ENCODE results near the gene RHOD. TPM values are rescaled to one million over a fixed set of nuclear protein-coding genes. Genes with fewer than 3 reads are reported as not detected.
A peak's percentile ranks its signal among the peaks of the same experiment; 100 is the strongest.

Gene RHOD
- total RNA-seq, 4 donors from 2014 or later, result 27.8 to 85.2 (median 56.8) TPM

DNA sequence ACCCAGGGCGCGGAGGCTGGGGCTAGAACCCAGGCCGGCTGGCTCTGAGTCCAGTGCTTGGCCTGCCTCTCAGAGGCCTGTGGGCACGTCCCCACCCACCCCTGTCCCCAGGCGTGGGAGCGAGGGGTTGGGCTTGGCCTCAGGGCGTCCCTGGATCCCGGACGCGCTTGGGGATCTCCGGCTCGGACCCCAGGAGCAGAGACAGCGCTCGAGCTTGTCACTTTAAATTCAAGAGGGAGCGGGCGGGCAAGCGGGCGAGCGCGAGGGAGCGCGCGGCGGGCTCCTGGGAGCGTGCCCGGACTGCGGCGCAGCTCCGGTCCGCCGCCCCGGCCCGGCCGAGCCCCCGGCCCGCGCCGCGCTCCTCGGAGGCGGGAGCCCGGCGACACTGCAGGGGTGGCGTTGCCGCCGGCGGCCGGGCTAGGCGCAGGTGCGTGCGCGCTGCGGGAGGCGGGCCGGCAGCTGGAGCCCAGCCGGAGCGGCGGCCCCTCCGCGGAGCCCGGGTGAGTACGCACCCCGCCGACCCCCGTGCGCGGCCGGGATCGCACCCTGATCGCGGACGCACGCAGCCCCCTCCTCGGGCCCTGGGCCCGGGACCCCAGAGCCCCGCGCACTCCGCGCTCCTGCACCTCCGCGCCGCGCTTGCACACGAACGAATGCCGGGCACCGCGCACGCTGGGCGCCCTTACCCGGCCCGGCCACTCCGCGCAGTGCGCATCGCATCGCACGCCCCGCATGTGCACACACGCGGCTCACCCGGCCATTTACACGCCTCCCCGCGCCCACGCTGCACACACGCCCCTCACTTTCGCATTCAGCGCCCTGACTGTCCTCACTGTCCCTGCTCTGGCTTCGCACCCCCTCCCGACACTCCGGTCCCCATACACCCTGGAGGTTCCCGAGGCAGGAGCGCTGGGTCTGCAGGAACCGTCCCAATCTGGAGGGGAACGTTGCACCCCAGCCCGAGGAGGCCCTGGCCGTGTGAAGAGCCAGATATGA lies 33.4 kb upstream of the RHOD start, which contains the start of gene SYT12:
Gene SYT12, plus strand, starts transcription at position 174 of the 996 bp plus-strand sequence. CDS start 7,011 bp downstream, outside the sequence.
- WGBS, 2 donors, result 0 to 5% methylated on average over 3 to 26 of the region's 118 CpGs
- TF ChIP-seq, protein P1, sequence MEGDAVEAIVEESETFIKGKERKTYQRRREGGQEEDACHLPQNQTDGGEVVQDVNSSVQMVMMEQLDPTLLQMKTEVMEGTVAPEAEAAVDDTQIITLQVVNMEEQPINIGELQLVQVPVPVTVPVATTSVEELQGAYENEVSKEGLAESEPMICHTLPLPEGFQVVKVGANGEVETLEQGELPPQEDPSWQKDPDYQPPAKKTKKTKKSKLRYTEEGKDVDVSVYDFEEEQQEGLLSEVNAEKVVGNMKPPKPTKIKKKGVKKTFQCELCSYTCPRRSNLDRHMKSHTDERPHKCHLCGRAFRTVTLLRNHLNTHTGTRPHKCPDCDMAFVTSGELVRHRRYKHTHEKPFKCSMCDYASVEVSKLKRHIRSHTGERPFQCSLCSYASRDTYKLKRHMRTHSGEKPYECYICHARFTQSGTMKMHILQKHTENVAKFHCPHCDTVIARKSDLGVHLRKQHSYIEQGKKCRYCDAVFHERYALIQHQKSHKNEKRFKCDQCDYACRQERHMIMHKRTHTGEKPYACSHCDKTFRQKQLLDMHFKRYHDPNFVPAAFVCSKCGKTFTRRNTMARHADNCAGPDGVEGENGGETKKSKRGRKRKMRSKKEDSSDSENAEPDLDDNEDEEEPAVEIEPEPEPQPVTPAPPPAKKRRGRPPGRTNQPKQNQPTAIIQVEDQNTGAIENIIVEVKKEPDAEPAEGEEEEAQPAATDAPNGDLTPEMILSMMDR (IDR thresholded peaks at IDR 0.05), result no peak
- TF ChIP-seq POLR2A (IDR thresholded peaks at IDR 0.05), result no peak
- Histone ChIP-seq H3K4me3 (replicated peaks in 1 of 3) (peak within 1 kb of the TSS in 1 of 3 donors; percentile 21), H3K27me3 (no peaks in the 10 kb centered on the region), H3K4me1 (peaks cover 4 to 16% of the 10 kb centered on the region in 2 donors), H3K36me3 (no peaks in the 10 kb centered on the region), H3K9me3 (no peaks in the 10 kb centered on the region), H3K27ac (no peak within 1 kb of the TSS)
- DNase-seq, result no peak
- intact Hi-C loops (cut with DNase I), result no loop called here

- Histone ChIP-seq H3K36me3 (no peaks in the 10 kb centered on the region), H3K9me3 (no peaks in the 10 kb centered on the region), H3K27me3 (no peaks in the 10 kb centered on the region), H3K4me3 (replicated peaks in 1 of 3) (peak overlapping the region in 1 of 3 donors; percentile 21), H3K27ac (no peak overlapping the region), H3K4me1 (peaks cover 4 to 16% of the 10 kb centered on the region in 2 donors)
- intact Hi-C loops (cut with DNase I), result no loop called here
- WGBS, 2 donors, result 43 to 55% methylated on average over 2 to 5 of the region's 6 CpGs
- no peak for DNase-seq
- TF ChIP-seq, protein P1 (IDR thresholded peaks at IDR 0.05), result no peak
- TF ChIP-seq POLR2A (IDR thresholded peaks at IDR 0.05), result no peak
Measured at GRCh38 chr11:67023957-67024353, 32.7 kb upstream of the RHOD start.

DNA sequence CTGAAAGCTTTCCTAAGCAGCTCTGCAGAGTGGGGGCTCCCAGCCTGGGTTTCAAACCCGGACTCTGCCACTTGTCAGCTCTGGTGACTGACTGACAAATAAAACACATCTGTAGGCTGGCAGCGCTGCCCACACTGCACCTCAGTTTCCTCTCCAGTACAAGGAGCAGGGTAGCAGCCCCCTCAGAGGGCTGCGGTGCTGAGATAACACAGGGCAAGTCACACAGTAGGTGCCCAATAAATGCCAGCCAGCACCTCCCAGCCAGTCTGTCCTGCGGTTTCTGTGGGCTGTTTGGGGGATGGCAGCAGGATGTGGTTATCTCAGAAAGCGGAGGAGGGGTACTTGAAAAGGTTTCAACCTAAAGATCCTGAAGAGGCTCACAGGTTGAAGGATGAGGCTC lies 32.2 kb upstream of the RHOD start:
- H3K36me3 ChIP-seq, result no peaks in the 10 kb centered on the region
- TF ChIP-seq POLR2A (IDR thresholded peaks at IDR 0.05), result no peak
- TF ChIP-seq, protein P1 (IDR thresholded peaks at IDR 0.05), result no peak
- H3K27me3 ChIP-seq, result no peaks in the 10 kb centered on the region
- no peak for DNase-seq
- H3K9me3 ChIP-seq, result no peaks in the 10 kb centered on the region
- H3K4me3 ChIP-seq (replicated peaks in 1 of 3), result no peak overlapping the region
- no peak overlapping the region for H3K27ac ChIP-seq
- H3K4me1 ChIP-seq, result peaks cover 4 to 16% of the 10 kb centered on the region in 2 donors
- intact Hi-C loops (cut with DNase I), result no loop called here
- WGBS, 2 donors, result 67 to 86% methylated on average over 3 to 4 of the region's 5 CpGs

GRCh38 chr11:67024966-67025365 lies 31.7 kb upstream of the RHOD start:
- Histone ChIP-seq H3K9me3 (no peaks in the 10 kb centered on the region), H3K27ac (no peak overlapping the region), H3K36me3 (no peaks in the 10 kb centered on the region), H3K27me3 (no peaks in the 10 kb centered on the region), H3K4me3 (replicated peaks in 1 of 3) (no peak overlapping the region), H3K4me1 (peaks cover 4 to 16% of the 10 kb centered on the region in 2 donors)
- intact Hi-C loops (cut with DNase I), result no loop called here
- DNase-seq, result no peak
- TF ChIP-seq, protein P1 (IDR thresholded peaks at IDR 0.05), result no peak
- TF ChIP-seq POLR2A (IDR thresholded peaks at IDR 0.05), result no peak
- 94 to 100% methylated on average over 1 of the region's 1 CpG for WGBS, 2 donors

GRCh38 chr11:67025750-67026149 lies 30.9 kb upstream of the RHOD start:
- no peak overlapping the region for H3K27ac ChIP-seq

More at GRCh38 chr11:67025750-67026149, 30.9 kb upstream of the RHOD start:
- intact Hi-C loops (cut with DNase I), result no loop called here
- Histone ChIP-seq H3K4me3 (replicated peaks in 1 of 3) (no peak overlapping the region), H3K4me1 (peaks cover 4 to 16% of the 10 kb centered on the region in 2 donors), H3K36me3 (no peaks in the 10 kb centered on the region), H3K27me3 (no peaks in the 10 kb centered on the region), H3K9me3 (no peaks in the 10 kb centered on the region)
- 81 to 82% methylated on average over 7 to 8 of the region's 8 CpGs for WGBS, 2 donors
- TF ChIP-seq POLR2A (IDR thresholded peaks at IDR 0.05), result no peak
- TF ChIP-seq, protein P1 (IDR thresholded peaks at IDR 0.05), result no peak
- no peak for DNase-seq
